ENCODE results near the gene ANKRD62. TPM values are rescaled to one million over a fixed set of nuclear protein-coding genes. Genes with fewer than 3 reads are reported as not detected.

ANKRD62 gene
- under 1 TPM in 1 of 4 donors, not detected in 3; 0.27 TPM for polyA plus RNA-seq
- long read RNA-seq, donor 1, result 0 reads
- long read RNA-seq, donor 2, result 0 reads
- long read RNA-seq, donor 3, result 0 reads
- long read RNA-seq, donor 4, result 0 reads
- long read RNA-seq, donor 5, result 0 reads
- long read RNA-seq, donor 6, result 0 reads
- long read RNA-seq, donor 7, result 0 reads
- long read RNA-seq, donor 8, result 0 reads
- long read RNA-seq, donor 9, result 0 reads
- long read RNA-seq, donor 10, result 0 reads

- DNase-seq (no peak), FAIRE-seq (no peak)
- Histone ChIP-seq H3K4me3 (ENCODE audit: low read depth in 1 of 3, low read length in 3 of 3) (no peak within 1 kb of the TSS), H3K27me3 (ENCODE audit: control insufficient read depth in 3 of 3, insufficient read depth in 3 of 3, low read length in 3 of 3) (no peaks in the 10 kb centered on the region), H3K9me3 (ENCODE audit: control insufficient read depth in 2 of 2, insufficient read depth in 1 of 2, low read depth in 1 of 2, low read length in 1 of 2) (peaks cover 0 to 3% of the 10 kb centered on the region in 2 donors), H3K4me1 (ENCODE audit: control insufficient read depth in 3 of 3, insufficient read depth in 2 of 3, low read depth in 1 of 3, low read length in 2 of 3) (no peaks in the 10 kb centered on the region), H3K27ac (ENCODE audit: low read depth in 1 of 3, low read length in 2 of 3) (no peak within 1 kb of the TSS), H3K36me3 (ENCODE audit: control insufficient read depth in 3 of 3, insufficient read depth in 2 of 3, low read depth in 1 of 3, low read length in 3 of 3) (no peaks in the 10 kb centered on the region)
- WGBS, 3 donors, result 91 to 95% (median 93%) methylated on average over 50 of the region's 50 CpGs
Observed at GRCh38 chr18:12093520-12094257, at the start of gene ANKRD62. ANKRD62 (plus strand) TSS chr18:12093843; CDS start chr18:12094018, 175 bp downstream.

DNA sequence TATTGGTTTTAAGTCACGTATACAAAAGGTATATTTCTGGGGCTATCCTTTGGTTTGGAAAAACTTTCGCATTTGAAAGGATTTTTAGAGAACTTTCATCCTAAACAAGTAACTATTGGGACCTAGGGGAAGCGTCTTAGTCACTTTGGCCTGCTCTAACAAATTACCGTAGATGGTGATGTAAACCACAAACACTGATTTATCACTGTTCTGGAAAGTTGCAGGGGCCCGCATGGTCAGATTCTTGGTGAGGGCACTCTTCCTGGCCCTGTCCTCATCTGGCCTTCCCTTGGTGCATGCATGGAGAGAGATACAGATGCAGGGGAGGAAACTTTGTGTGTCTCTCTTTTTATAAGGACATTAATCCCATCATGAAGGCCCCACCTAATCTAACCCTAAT lies 49.1 kb upstream of the ANKRD62 start:
- WGBS, 3 donors, result 67 to 89% (median 86%) methylated on average over 5 of the region's 5 CpGs
- H3K36me3 ChIP-seq (ENCODE audit: control insufficient read depth in 3 of 3, insufficient read depth in 2 of 3, low read depth in 1 of 3, low read length in 3 of 3), result no peaks in the 10 kb centered on the region
- H3K27me3 ChIP-seq (ENCODE audit: control insufficient read depth in 3 of 3, insufficient read depth in 3 of 3, low read length in 3 of 3), result peaks cover 0 to 1% (median 0%) of the 10 kb centered on the region in 3 donors
- no peak for DNase-seq
- H3K4me3 ChIP-seq (ENCODE audit: low read depth in 1 of 3, low read length in 3 of 3), result no peak overlapping the region
- FAIRE-seq, result no peak
- no peak overlapping the region for H3K27ac ChIP-seq (ENCODE audit: low read depth in 1 of 3, low read length in 2 of 3)
- no peaks in the 10 kb centered on the region for H3K4me1 ChIP-seq (ENCODE audit: control insufficient read depth in 3 of 3, insufficient read depth in 2 of 3, low read depth in 1 of 3, low read length in 2 of 3)
- no peaks in the 10 kb centered on the region for H3K9me3 ChIP-seq (ENCODE audit: control insufficient read depth in 2 of 2, insufficient read depth in 1 of 2, low read depth in 1 of 2, low read length in 1 of 2)

GRCh38 chr18:12046046-12046750 lies 47.4 kb upstream of the ANKRD62 start:
- FAIRE-seq (no peak), DNase-seq (no peak)
- H3K27ac ChIP-seq (ENCODE audit: low read depth in 1 of 3, low read length in 2 of 3), result no peak overlapping the region
- H3K4me3 ChIP-seq (ENCODE audit: low read depth in 1 of 3, low read length in 3 of 3), result no peak overlapping the region
- H3K36me3 ChIP-seq (ENCODE audit: control insufficient read depth in 3 of 3, insufficient read depth in 2 of 3, low read depth in 1 of 3, low read length in 3 of 3), result no peaks in the 10 kb centered on the region
- H3K4me1 ChIP-seq (ENCODE audit: control insufficient read depth in 3 of 3, insufficient read depth in 2 of 3, low read depth in 1 of 3, low read length in 2 of 3), result no peaks in the 10 kb centered on the region
- 83 to 92% (median 87%) methylated on average over 15 of the region's 15 CpGs for WGBS, 3 donors
- no peaks in the 10 kb centered on the region for H3K9me3 ChIP-seq (ENCODE audit: control insufficient read depth in 2 of 2, insufficient read depth in 1 of 2, low read depth in 1 of 2, low read length in 1 of 2)
- peaks cover 0 to 1% (median 0%) of the 10 kb centered on the region in 3 donors for H3K27me3 ChIP-seq (ENCODE audit: control insufficient read depth in 3 of 3, insufficient read depth in 3 of 3, low read length in 3 of 3)

- H3K4me3 ChIP-seq (ENCODE audit: low read depth in 1 of 3, low read length in 3 of 3), result no peak overlapping the region
- WGBS, 3 donors, result 74 to 85% (median 76%) methylated on average over 12 of the region's 12 CpGs
- H3K27me3 ChIP-seq (ENCODE audit: control insufficient read depth in 3 of 3, insufficient read depth in 3 of 3, low read length in 3 of 3), result peaks cover 0 to 1% (median 0%) of the 10 kb centered on the region in 3 donors
- no peaks in the 10 kb centered on the region for H3K9me3 ChIP-seq (ENCODE audit: control insufficient read depth in 2 of 2, insufficient read depth in 1 of 2, low read depth in 1 of 2, low read length in 1 of 2)
- no peaks in the 10 kb centered on the region for H3K36me3 ChIP-seq (ENCODE audit: control insufficient read depth in 3 of 3, insufficient read depth in 2 of 3, low read depth in 1 of 3, low read length in 3 of 3)
- no peak overlapping the region for H3K27ac ChIP-seq (ENCODE audit: low read depth in 1 of 3, low read length in 2 of 3)
- no peak for FAIRE-seq
- no peak for DNase-seq
- H3K4me1 ChIP-seq (ENCODE audit: control insufficient read depth in 3 of 3, insufficient read depth in 2 of 3, low read depth in 1 of 3, low read length in 2 of 3), result no peaks in the 10 kb centered on the region
Observed at GRCh38 chr18:12046751-12047335, 46.8 kb upstream of the ANKRD62 start.

DNA sequence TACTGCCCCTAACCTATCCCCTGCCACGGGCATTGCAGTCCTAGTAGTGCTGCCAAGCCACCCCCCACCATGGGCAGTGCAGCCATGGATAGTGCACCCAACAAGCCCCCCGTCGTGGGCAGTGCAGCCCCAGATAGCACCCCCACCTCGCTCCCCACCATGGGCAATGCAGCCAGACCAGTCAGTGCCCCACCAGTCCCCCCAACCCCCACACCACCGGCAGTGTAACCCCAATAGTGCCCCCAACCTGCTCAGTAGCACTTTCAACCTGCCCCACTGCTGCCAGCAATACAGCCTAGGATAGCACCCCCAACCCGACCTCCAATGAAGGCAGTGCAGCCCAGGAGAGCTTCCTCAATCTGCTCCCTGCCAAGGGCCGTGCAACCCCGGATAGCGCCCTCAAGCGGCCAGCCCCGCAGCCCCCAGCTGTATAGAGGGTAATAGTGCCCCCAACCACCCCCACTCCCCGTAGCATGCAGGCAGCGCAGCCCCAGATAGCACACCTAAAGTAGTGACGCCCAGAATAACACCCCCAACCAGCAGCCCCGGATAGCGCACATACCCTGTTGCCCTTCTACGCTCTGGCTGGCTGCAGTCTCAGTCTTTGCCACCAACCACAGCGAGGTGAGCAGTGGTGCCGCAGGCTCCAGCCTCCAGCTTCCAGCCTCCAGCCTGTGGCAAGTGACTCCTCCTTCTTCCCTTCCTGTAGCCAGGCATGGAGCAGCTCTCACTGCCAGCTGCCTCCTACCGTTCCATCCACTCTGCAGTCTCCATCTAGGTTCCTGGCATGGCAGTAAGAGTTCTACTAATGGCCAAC lies 45.4 kb upstream of the ANKRD62 start:
- no peak overlapping the region for H3K27ac ChIP-seq (ENCODE audit: low read depth in 1 of 3, low read length in 2 of 3)
- no peak for DNase-seq
- no peak overlapping the region for H3K4me3 ChIP-seq (ENCODE audit: low read depth in 1 of 3, low read length in 3 of 3)
- FAIRE-seq, result no peak
- H3K27me3 ChIP-seq (ENCODE audit: control insufficient read depth in 3 of 3, insufficient read depth in 3 of 3, low read length in 3 of 3), result peaks cover 0 to 1% (median 0%) of the 10 kb centered on the region in 3 donors
- H3K4me1 ChIP-seq (ENCODE audit: control insufficient read depth in 3 of 3, insufficient read depth in 2 of 3, low read depth in 1 of 3, low read length in 2 of 3), result no peaks in the 10 kb centered on the region
- no peaks in the 10 kb centered on the region for H3K9me3 ChIP-seq (ENCODE audit: control insufficient read depth in 2 of 2, insufficient read depth in 1 of 2, low read depth in 1 of 2, low read length in 1 of 2)
- WGBS, 3 donors, result 86 to 94% (median 92%) methylated on average over 19 to 20 of the region's 20 CpGs
- no peaks in the 10 kb centered on the region for H3K36me3 ChIP-seq (ENCODE audit: control insufficient read depth in 3 of 3, insufficient read depth in 2 of 3, low read depth in 1 of 3, low read length in 3 of 3)

DNA sequence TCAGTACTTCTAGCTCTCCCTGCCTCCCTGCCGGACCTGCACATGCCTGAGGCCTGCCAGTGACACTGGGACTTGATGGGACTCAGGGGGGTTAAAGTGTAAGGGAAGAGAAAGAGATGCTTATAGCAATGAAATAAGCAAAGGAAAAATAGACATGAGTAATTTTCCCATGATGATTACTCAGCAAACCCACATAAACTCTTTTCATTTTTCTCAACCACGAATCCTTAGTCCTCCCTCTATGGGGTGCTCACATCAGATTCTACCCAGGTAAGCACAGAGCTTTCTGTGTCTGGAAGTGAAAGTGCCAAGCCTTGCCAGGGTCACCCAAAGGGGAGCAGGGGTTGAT lies 44.8 kb upstream of the ANKRD62 start:
- 58 to 60% (median 60%) methylated on average over 2 of the region's 2 CpGs for whole genome bisulfite sequencing, 3 donors
- FAIRE-seq, result no peak
- H3K9me3 ChIP-seq (ENCODE audit: control insufficient read depth in 2 of 2, insufficient read depth in 1 of 2, low read depth in 1 of 2, low read length in 1 of 2), result no peaks in the 10 kb centered on the region
- DNase-seq, result no peak
- H3K36me3 ChIP-seq (ENCODE audit: control insufficient read depth in 3 of 3, insufficient read depth in 2 of 3, low read depth in 1 of 3, low read length in 3 of 3), result no peaks in the 10 kb centered on the region
- no peaks in the 10 kb centered on the region for H3K27me3 ChIP-seq (ENCODE audit: control insufficient read depth in 3 of 3, insufficient read depth in 3 of 3, low read length in 3 of 3)
- H3K4me1 ChIP-seq (ENCODE audit: control insufficient read depth in 3 of 3, insufficient read depth in 2 of 3, low read depth in 1 of 3, low read length in 2 of 3), result no peaks in the 10 kb centered on the region
- no peak overlapping the region for H3K27ac ChIP-seq (ENCODE audit: low read depth in 1 of 3, low read length in 2 of 3)
- H3K4me3 ChIP-seq (ENCODE audit: low read depth in 1 of 3, low read length in 3 of 3), result no peak overlapping the region

DNA sequence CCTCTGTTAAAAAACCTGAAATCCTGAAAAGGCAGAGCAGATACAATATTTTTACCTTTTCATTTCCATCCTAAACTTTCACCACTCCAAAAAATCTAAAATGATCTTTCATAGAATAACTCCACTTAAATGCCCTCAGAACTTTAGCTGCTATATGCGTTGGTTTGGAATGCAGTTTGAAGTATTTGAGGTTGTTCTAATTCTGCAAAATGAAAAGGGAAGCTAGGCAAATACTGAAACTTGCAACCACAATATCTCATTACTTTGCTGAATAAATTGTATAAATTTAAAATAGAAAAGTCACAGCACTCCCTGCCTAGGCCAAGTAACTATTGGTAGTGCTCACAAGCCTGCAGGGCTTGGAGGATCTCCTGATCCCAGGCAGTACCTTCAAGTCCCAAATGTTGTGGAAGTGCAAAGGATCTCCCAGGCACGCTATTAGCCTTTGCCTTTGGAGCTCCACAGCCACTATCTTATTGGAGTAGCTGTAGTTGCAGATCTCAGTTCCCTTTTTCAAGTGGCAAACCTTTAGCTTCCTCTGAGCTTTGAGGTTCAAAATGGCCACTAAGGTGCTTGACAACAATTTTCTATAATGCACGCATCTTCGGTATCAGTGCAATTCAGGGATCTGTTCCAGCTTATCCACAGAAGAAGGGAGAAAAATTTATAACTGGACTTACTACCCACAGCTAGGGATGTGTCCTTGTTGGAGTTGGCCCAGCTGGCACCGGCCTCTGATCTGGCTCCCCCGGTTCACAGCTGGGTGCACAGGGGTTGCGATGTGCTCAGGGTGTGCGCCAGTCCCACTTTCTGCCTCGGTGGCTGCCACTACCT lies 43.4 kb upstream of the ANKRD62 start:
- no peaks in the 10 kb centered on the region for H3K36me3 ChIP-seq (ENCODE audit: control insufficient read depth in 3 of 3, insufficient read depth in 2 of 3, low read depth in 1 of 3, low read length in 3 of 3)
- H3K4me1 ChIP-seq (ENCODE audit: control insufficient read depth in 3 of 3, insufficient read depth in 2 of 3, low read depth in 1 of 3, low read length in 2 of 3), result no peaks in the 10 kb centered on the region
- no peak overlapping the region for H3K4me3 ChIP-seq (ENCODE audit: low read depth in 1 of 3, low read length in 3 of 3)
- FAIRE-seq (no peak), DNase-seq (no peak)
- WGBS, 3 donors, result 70 to 78% (median 77%) methylated on average over 9 of the region's 9 CpGs
- H3K9me3 ChIP-seq (ENCODE audit: control insufficient read depth in 2 of 2, insufficient read depth in 1 of 2, low read depth in 1 of 2, low read length in 1 of 2), result no peaks in the 10 kb centered on the region
- no peaks in the 10 kb centered on the region for H3K27me3 ChIP-seq (ENCODE audit: control insufficient read depth in 3 of 3, insufficient read depth in 3 of 3, low read length in 3 of 3)
- H3K27ac ChIP-seq (ENCODE audit: low read depth in 1 of 3, low read length in 2 of 3), result no peak overlapping the region
